Thyroid gland (tissue), 4 donors: ENCODE data around the gene ZNF8.

Experiments used
- CTCF ChIP-seq, 6 experiments: fragments of 200-600 bp in 3 of 6; fragments of 450-650 bp in 3 of 6; sonication (generic) in 3 of 6; IDR thresholded peaks; one replicate each; pipeline ENCODE4 v1.5.1; 2016 to 2019; ENCODE audit warnings: antibody characterized with exemption in 6 of 6, mild to moderate bottlenecking in 2 of 6, inconsistent platforms in 1 of 6, moderate library complexity in 1 of 6
- POLR2A ChIP-seq, 2 donors: fragments of 450-650 bp; IDR thresholded peaks; one replicate each; pipeline ENCODE4 v1.6.1; 2017; ENCODE audit warnings: antibody characterized with exemption in 2 of 2, mild to moderate bottlenecking in 2 of 2, moderate library complexity in 1 of 2

- TF ChIP-seq CTCF (IDR thresholded peaks at IDR 0.05) (no peak), POLR2A (IDR thresholded peaks at IDR 0.05) (peak in 1 of 2 donors; percentile 43)
Observed at GRCh38 chr19:58346961-58347929, 68.5 kb downstream of the ZNF8 start.
